ENCODE results near the gene GPD1L.

- TF ChIP-seq CTCF (IDR thresholded peaks at IDR 0.05), result no peak
- TF ChIP-seq POLR2A (IDR thresholded peaks at IDR 0.05), result no peak
- TF ChIP-seq POLR2AphosphoS5 (IDR thresholded peaks at IDR 0.05), result no peak
Observed at GRCh38 chr3:32113981-32114545, 7.6 kb downstream of the GPD1L start.
